ENCODE data around the gene ATG101. TPM values are rescaled to one million over a fixed set of nuclear protein-coding genes. Genes with fewer than 3 reads are reported as not detected.

Gene ATG101
- total and polyA plus RNA-seq, 4 donors, result 19.7 to 37.8 (median 33.7) TPM

DNA sequence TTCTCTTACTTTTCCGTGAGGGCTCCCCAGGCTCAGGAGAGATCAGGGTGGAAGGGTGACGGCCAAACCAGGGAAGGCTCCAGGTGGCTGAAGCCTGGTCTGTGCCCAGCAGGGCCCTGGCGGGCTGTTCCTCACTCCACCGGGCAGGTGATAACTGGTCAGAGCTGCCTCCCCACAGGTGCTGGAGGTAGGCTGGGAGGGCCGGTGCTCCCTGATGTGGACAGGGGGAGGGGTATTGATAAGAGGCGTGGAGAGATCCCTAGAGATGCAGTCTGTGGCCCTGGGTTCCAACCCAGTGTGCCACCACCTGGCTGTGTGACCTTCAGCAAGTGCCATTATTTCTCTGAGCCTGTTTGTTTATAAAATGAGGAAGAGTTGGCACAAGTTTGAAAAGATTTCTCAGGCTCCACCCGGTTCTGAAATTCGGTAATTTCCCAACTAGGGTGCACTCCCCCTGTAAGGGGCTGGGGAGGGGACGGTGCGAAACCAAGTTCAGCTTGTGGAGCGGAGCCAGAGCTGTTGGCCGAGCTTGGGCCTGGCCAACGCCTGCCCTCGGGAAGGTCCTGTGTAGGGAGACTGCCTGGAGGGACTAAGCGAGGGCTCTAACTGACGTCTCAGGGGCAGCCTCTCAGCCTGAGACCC lies 19.5 kb upstream of the ATG101 start:
- DNase-seq (ENCODE audit: low read depth in 4 of 6, low spot score in 6 of 6), result no peak
- H3K4me3 ChIP-seq (ENCODE audit: low read depth, low read length), result peak overlapping the region; percentile 49
- no peaks in the 10 kb centered on the region for H3K27me3 ChIP-seq (ENCODE audit: control insufficient read depth, insufficient read depth, low read length)
- peak overlapping the region; percentile 86 for H3K27ac ChIP-seq (ENCODE audit: low read depth, low read length)
- H3K4me1 ChIP-seq (ENCODE audit: control insufficient read depth, insufficient read depth, low read length), result peaks cover 59% of the 10 kb centered on the region
- H3K36me3 ChIP-seq (ENCODE audit: control insufficient read depth, insufficient read depth, low read length), result peaks cover 37% of the 10 kb centered on the region
- H3K9me3 ChIP-seq (ENCODE audit: control insufficient read depth, insufficient read depth, low read length), result no peaks in the 10 kb centered on the region
- WGBS (ENCODE audit: insufficient coverage), result 28% methylated on average over 15 of the region's 16 CpGs

GRCh38 chr12:52050758-52051541 lies 18.8 kb upstream of the ATG101 start, which contains the start of gene NR4A1:
TSS of gene NR4A1 (plus strand) at chr12:52051442. CDS start at chr12:52054329, 2,887 bp downstream.
- no peaks in the 10 kb centered on the region for H3K27me3 ChIP-seq (ENCODE audit: control insufficient read depth, insufficient read depth, low read length)
- H3K27ac ChIP-seq (ENCODE audit: low read depth, low read length), result peak within 1 kb of the TSS; percentile 86
- H3K4me1 ChIP-seq (ENCODE audit: control insufficient read depth, insufficient read depth, low read length), result peaks cover 60% of the 10 kb centered on the region
- H3K36me3 ChIP-seq (ENCODE audit: control insufficient read depth, insufficient read depth, low read length), result peaks cover 34% of the 10 kb centered on the region
- DNase-seq (ENCODE audit: low read depth in 4 of 6, low spot score in 6 of 6), result peak in 4 of 6 donors; percentile 68 to 95 (median 79)
- peak within 1 kb of the TSS; percentile 55 for H3K4me3 ChIP-seq (ENCODE audit: low read depth, low read length)
- whole genome bisulfite sequencing (ENCODE audit: insufficient coverage), result under 1% methylated on average over 74 of the region's 77 CpGs
- no peaks in the 10 kb centered on the region for H3K9me3 ChIP-seq (ENCODE audit: control insufficient read depth, insufficient read depth, low read length)

- 83% methylated on average over 1 of the region's 7 CpGs for whole genome bisulfite sequencing (ENCODE audit: insufficient coverage)
- H3K4me3 ChIP-seq (ENCODE audit: low read depth, low read length), result peak overlapping the region; percentile 55
- H3K36me3 ChIP-seq (ENCODE audit: control insufficient read depth, insufficient read depth, low read length), result peaks cover 40% of the 10 kb centered on the region
- peak overlapping the region; percentile 64 for H3K27ac ChIP-seq (ENCODE audit: low read depth, low read length)
- DNase-seq (ENCODE audit: low read depth in 4 of 6, low spot score in 6 of 6), result no peak
- no peaks in the 10 kb centered on the region for H3K27me3 ChIP-seq (ENCODE audit: control insufficient read depth, insufficient read depth, low read length)
- H3K4me1 ChIP-seq (ENCODE audit: control insufficient read depth, insufficient read depth, low read length), result peaks cover 73% of the 10 kb centered on the region
- H3K9me3 ChIP-seq (ENCODE audit: control insufficient read depth, insufficient read depth, low read length), result no peaks in the 10 kb centered on the region
Measured at GRCh38 chr12:52052468-52053186, 17.2 kb upstream of the ATG101 start.

- H3K9me3 ChIP-seq (ENCODE audit: control insufficient read depth, insufficient read depth, low read length), result no peaks in the 10 kb centered on the region
- H3K4me3 ChIP-seq (ENCODE audit: low read depth, low read length), result peak overlapping the region; percentile 55
- peak overlapping the region; percentile 64 for H3K27ac ChIP-seq (ENCODE audit: low read depth, low read length)
- 79% methylated on average over 5 of the region's 9 CpGs for WGBS (ENCODE audit: insufficient coverage)
- peaks cover 42% of the 10 kb centered on the region for H3K36me3 ChIP-seq (ENCODE audit: control insufficient read depth, insufficient read depth, low read length)
- no peak for DNase-seq (ENCODE audit: low read depth in 4 of 6, low spot score in 6 of 6)
- no peaks in the 10 kb centered on the region for H3K27me3 ChIP-seq (ENCODE audit: control insufficient read depth, insufficient read depth, low read length)
- peaks cover 77% of the 10 kb centered on the region for H3K4me1 ChIP-seq (ENCODE audit: control insufficient read depth, insufficient read depth, low read length)
Measured at GRCh38 chr12:52053536-52054209, 16.1 kb upstream of the ATG101 start.

DNA sequence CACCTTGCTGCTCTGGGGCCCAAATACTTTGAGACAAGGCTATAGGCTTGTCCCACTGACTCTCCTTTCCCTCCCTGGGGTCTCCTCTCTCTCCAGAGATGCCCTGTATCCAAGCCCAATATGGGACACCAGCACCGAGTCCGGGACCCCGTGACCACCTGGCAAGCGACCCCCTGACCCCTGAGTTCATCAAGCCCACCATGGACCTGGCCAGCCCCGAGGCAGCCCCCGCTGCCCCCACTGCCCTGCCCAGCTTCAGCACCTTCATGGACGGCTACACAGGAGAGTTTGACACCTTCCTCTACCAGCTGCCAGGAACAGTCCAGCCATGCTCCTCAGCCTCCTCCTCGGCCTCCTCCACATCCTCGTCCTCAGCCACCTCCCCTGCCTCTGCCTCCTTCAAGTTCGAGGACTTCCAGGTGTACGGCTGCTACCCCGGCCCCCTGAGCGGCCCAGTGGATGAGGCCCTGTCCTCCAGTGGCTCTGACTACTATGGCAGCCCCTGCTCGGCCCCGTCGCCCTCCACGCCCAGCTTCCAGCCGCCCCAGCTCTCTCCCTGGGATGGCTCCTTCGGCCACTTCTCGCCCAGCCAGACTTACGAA lies 15.4 kb upstream of the ATG101 start:
- peaks cover 48% of the 10 kb centered on the region for H3K36me3 ChIP-seq (ENCODE audit: control insufficient read depth, insufficient read depth, low read length)

DNA sequence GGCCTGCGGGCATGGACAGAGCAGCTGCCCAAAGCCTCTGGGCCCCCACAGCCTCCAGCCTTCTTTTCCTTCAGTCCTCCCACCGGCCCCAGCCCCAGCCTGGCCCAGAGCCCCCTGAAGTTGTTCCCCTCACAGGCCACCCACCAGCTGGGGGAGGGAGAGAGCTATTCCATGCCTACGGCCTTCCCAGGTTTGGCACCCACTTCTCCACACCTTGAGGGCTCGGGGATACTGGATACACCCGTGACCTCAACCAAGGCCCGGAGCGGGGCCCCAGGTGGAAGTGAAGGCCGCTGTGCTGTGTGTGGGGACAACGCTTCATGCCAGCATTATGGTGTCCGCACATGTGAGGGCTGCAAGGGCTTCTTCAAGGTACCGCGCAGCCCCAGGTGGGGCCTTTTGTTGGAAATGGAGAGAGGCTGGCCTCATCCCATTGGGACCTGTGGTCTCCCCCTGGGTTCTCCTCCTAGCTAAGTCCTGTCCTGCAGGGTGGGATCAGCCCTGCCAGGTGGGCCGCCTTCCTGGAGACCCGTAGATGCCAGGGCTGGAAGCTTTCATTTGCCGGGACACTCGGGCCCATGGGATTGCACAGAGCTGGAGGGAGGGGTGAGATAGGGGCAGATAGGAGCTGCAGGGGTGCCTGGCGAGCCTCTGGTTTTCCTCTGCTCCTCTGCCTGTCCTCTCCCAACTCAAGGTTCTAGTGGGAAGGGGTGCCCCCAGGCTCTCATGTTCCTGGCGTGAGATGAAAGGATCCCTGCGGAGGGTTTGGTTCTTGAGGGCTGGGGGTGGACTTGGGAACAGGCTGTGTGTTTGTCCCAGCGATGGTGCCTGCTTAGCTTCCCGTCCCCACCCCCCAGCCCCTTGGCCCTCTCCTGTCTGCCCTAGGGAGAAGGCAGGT lies 14.7 kb upstream of the ATG101 start:
- H3K27ac ChIP-seq (ENCODE audit: low read depth, low read length), result peak overlapping the region; percentile 64
- H3K36me3 ChIP-seq (ENCODE audit: control insufficient read depth, insufficient read depth, low read length), result peaks cover 48% of the 10 kb centered on the region
- 85% methylated on average over 12 of the region's 21 CpGs for WGBS (ENCODE audit: insufficient coverage)
- peak overlapping the region; percentile 55 for H3K4me3 ChIP-seq (ENCODE audit: low read depth, low read length)
- DNase-seq (ENCODE audit: low read depth in 4 of 6, low spot score in 6 of 6), result no peak
- no peaks in the 10 kb centered on the region for H3K27me3 ChIP-seq (ENCODE audit: control insufficient read depth, insufficient read depth, low read length)
- no peaks in the 10 kb centered on the region for H3K9me3 ChIP-seq (ENCODE audit: control insufficient read depth, insufficient read depth, low read length)
- peaks cover 85% of the 10 kb centered on the region for H3K4me1 ChIP-seq (ENCODE audit: control insufficient read depth, insufficient read depth, low read length)

More for the DNA sequence above, 15.4 kb upstream of the ATG101 start:
- Histone ChIP-seq H3K4me1 (ENCODE audit: control insufficient read depth, insufficient read depth, low read length) (peaks cover 83% of the 10 kb centered on the region), H3K9me3 (ENCODE audit: control insufficient read depth, insufficient read depth, low read length) (no peaks in the 10 kb centered on the region), H3K27ac (ENCODE audit: low read depth, low read length) (peak overlapping the region; percentile 64), H3K27me3 (ENCODE audit: control insufficient read depth, insufficient read depth, low read length) (no peaks in the 10 kb centered on the region), H3K4me3 (ENCODE audit: low read depth, low read length) (peak overlapping the region; percentile 55)
- no peak for DNase-seq (ENCODE audit: low read depth in 4 of 6, low spot score in 6 of 6)
- WGBS (ENCODE audit: insufficient coverage), result 90% methylated on average over 21 of the region's 21 CpGs

GRCh38 chr12:52055731-52056711 lies 13.8 kb upstream of the ATG101 start:
- H3K27ac ChIP-seq (ENCODE audit: low read depth, low read length), result peak overlapping the region; percentile 84
- no peaks in the 10 kb centered on the region for H3K27me3 ChIP-seq (ENCODE audit: control insufficient read depth, insufficient read depth, low read length)
- DNase-seq (ENCODE audit: low read depth in 4 of 6, low spot score in 6 of 6), result peak in 2 of 6 donors; percentile 60 to 76
- H3K36me3 ChIP-seq (ENCODE audit: control insufficient read depth, insufficient read depth, low read length), result peaks cover 48% of the 10 kb centered on the region
- H3K4me3 ChIP-seq (ENCODE audit: low read depth, low read length), result peak overlapping the region; percentile 55
- no peaks in the 10 kb centered on the region for H3K9me3 ChIP-seq (ENCODE audit: control insufficient read depth, insufficient read depth, low read length)
- WGBS (ENCODE audit: insufficient coverage), result 73% methylated on average over 14 of the region's 27 CpGs
- H3K4me1 ChIP-seq (ENCODE audit: control insufficient read depth, insufficient read depth, low read length), result peaks cover 85% of the 10 kb centered on the region
